Stomach (tissue), 9 donors: ENCODE results near the gene PCSK4. TPM values are rescaled to one million over a fixed set of nuclear protein-coding genes. Genes with fewer than 3 reads are reported as not detected.
"Not testable (repeated sequence)": the region's sequence is repeated elsewhere in the genome, so short reads cannot be mapped to it uniquely, and the experiment has no call there.

ENCODE experiments used
- DNase-seq, 2 donors: peaks; one replicate each; pipeline versions ENCODE4 v3.0.0 to v3.0.0-alpha.2; 2013 to 2019
- H3K27ac ChIP-seq, 5 donors: fragments of 200-600 bp in 4 of 5; sonication (generic) in 4 of 5; one replicate each; pipeline ENCODE4 v1.5.1; 2013 to 2019; ENCODE audit warnings: mild to moderate bottlenecking in 1 of 5, moderate library complexity in 1 of 5
- H3K27me3 ChIP-seq, 3 donors: fragments of 200-600 bp; sonication (generic); one replicate each; pipeline ENCODE4 v1.5.1; 2017 to 2019; ENCODE audit warnings: mixed run types in 1 of 3
- H3K36me3 ChIP-seq, 4 donors: fragments of 200-600 bp; sonication (generic); 1 replicate in 3 of 4; 2 replicates in 1 of 4; pipeline ENCODE4 v1.5.1; 2016 to 2019
- H3K4me1 ChIP-seq, 4 donors: fragments of 200-600 bp; sonication (generic); one replicate each; pipeline ENCODE4 v1.5.1; 2016 to 2019
- H3K4me3 ChIP-seq, 4 donors: fragments of 200-600 bp; sonication (generic) in 3 of 4; one replicate each; pipeline ENCODE4 v1.5.1; 2016 to 2019; ENCODE audit warnings: mild to moderate bottlenecking in 1 of 4
- H3K9me3 ChIP-seq, 4 donors: fragments of 200-600 bp; sonication (generic); one replicate each; pipeline ENCODE4 v1.5.1; 2016 to 2019
- EP300 ChIP-seq: sonication (generic); formaldehyde crosslinking; IDR thresholded peaks from one replicate; pipeline ENCODE4 v1.6.1; 2017; ENCODE audit warnings: antibody characterized with exemption
- POLR2A ChIP-seq, 4 donors: fragments of 450-650 bp; IDR thresholded peaks; one replicate each; pipeline ENCODE4 v1.6.1; 2016; ENCODE audit warnings: antibody characterized with exemption in 4 of 4, control low read depth in 2 of 4, mild to moderate bottlenecking in 1 of 4, moderate library complexity in 1 of 4
- POLR2AphosphoS5 ChIP-seq, 3 donors: sonication (generic); formaldehyde crosslinking; IDR thresholded peaks; one replicate each; pipeline ENCODE4 v1.6.1; 2016; ENCODE audit warnings: antibody characterized with exemption in 3 of 3
- WGBS, 5 donors: extraction: QIAGEN DNeasy Blood & Tissue Kit in 3 of 5; methylation state at CpG; one replicate each; pipeline versions ENCODE4 v1.1.5 to v1.1.7; 2013 to 2018; 5-methylcytosine and 5-hydroxymethylcytosine counted together
- intact Hi-C: fragments of 100-400 bp; cut with DNase I; formaldehyde crosslinking; loops from one replicate; pipeline ENCODE4 v1.15.1; 2023; ENCODE audit warnings: low total_unique reads
- polyA plus RNA-seq, 3 donors: library from polyadenylated mRNA; stranded (reverse); fragments of 200-250 nt; gene quantifications; one replicate each; pipeline ENCODE4 v1.2.3, GENCODE V29; 2013
- total RNA-seq, 5 donors: library from RNA; depleted of rRNA; stranded (reverse); fragments of >200 nt; gene quantifications; one replicate each; pipeline versions ENCODE4 v1.1.0 to v1.2.3, GENCODE V29; 2014 to 2016
- TF ChIP-seq, protein P1 (sequence below), 7 experiments: fragments of 450-650 bp in 4 of 7; fragments of 200-600 bp in 3 of 7; sonication (generic) in 3 of 7; IDR thresholded peaks; one replicate each; pipeline ENCODE4 v1.5.1; 2016 to 2019; ENCODE audit warnings: antibody characterized with exemption in 7 of 7, control low read depth in 2 of 7, mild to moderate bottlenecking in 1 of 7
- donor health status: healthy with polysubstance abuse.
- donor health status: Bipolar disorder and iron deficiency.
- donor health status: healthy.

The PCSK4 gene
- total and polyA plus RNA-seq, 8 donors, result 1.7 to 26.8 (median 4.1) TPM; not detected in 2

- H3K36me3 ChIP-seq, result no peaks in the 10 kb centered on the region
- WGBS, 5 donors, result 50 to 72% (median 65%) methylated on average over 9 to 18 of the region's 18 CpGs
- TF ChIP-seq POLR2A (IDR thresholded peaks at IDR 0.05) (no peak), EP300 (no peak), POLR2AphosphoS5 (IDR thresholded peaks at IDR 0.05) (no peak)
- TF ChIP-seq, protein P1, sequence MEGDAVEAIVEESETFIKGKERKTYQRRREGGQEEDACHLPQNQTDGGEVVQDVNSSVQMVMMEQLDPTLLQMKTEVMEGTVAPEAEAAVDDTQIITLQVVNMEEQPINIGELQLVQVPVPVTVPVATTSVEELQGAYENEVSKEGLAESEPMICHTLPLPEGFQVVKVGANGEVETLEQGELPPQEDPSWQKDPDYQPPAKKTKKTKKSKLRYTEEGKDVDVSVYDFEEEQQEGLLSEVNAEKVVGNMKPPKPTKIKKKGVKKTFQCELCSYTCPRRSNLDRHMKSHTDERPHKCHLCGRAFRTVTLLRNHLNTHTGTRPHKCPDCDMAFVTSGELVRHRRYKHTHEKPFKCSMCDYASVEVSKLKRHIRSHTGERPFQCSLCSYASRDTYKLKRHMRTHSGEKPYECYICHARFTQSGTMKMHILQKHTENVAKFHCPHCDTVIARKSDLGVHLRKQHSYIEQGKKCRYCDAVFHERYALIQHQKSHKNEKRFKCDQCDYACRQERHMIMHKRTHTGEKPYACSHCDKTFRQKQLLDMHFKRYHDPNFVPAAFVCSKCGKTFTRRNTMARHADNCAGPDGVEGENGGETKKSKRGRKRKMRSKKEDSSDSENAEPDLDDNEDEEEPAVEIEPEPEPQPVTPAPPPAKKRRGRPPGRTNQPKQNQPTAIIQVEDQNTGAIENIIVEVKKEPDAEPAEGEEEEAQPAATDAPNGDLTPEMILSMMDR (IDR thresholded peaks at IDR 0.05), result no peak
- peaks cover 0 to 15% (median 10%) of the 10 kb centered on the region in 4 donors for H3K4me1 ChIP-seq
- intact Hi-C loops, result no loop called here
- no peaks in the 10 kb centered on the region for H3K9me3 ChIP-seq
- no peak overlapping the region for H3K4me3 ChIP-seq
- no peak for DNase-seq
- H3K27me3 ChIP-seq, result peaks cover 7 to 87% (median 46%) of the 10 kb centered on the region in 3 donors
- no peak overlapping the region for H3K27ac ChIP-seq
Measured at GRCh38 chr19:1522838-1523237, 32.7 kb upstream of the PCSK4 start.

GRCh38 chr19:1522061-1522460 is 31.9 kb upstream of the PCSK4 start:
- 60 to 71% (median 67%) methylated on average over 10 of the region's 10 CpGs for WGBS, 5 donors

GRCh38 chr19:1521636-1522035 is 31.5 kb upstream of the PCSK4 start:
- TF ChIP-seq, protein P1 (IDR thresholded peaks at IDR 0.05), result no peak
- TF ChIP-seq EP300 (no peak), POLR2AphosphoS5 (IDR thresholded peaks at IDR 0.05) (no peak), POLR2A (IDR thresholded peaks at IDR 0.05) (no peak)
- Histone ChIP-seq H3K4me1 (peaks cover 0 to 15% (median 10%) of the 10 kb centered on the region in 4 donors), H3K9me3 (no peaks in the 10 kb centered on the region), H3K36me3 (no peaks in the 10 kb centered on the region), H3K4me3 (no peak overlapping the region), H3K27ac (no peak overlapping the region), H3K27me3 (peaks cover 7 to 79% (median 41%) of the 10 kb centered on the region in 3 donors)
- DNase-seq, result no peak
- WGBS, 5 donors, result 62 to 75% (median 67%) methylated on average over 13 to 14 of the region's 14 CpGs
- intact Hi-C loops, result no loop called here

More at GRCh38 chr19:1522061-1522460, 31.9 kb upstream of the PCSK4 start:
- no peak for DNase-seq
- H3K9me3 ChIP-seq, result no peaks in the 10 kb centered on the region
- TF ChIP-seq EP300, result no peak
- TF ChIP-seq, protein P1 (IDR thresholded peaks at IDR 0.05), result no peak
- no peak for TF ChIP-seq POLR2A (IDR thresholded peaks at IDR 0.05)
- TF ChIP-seq POLR2AphosphoS5 (IDR thresholded peaks at IDR 0.05), result no peak
- no peaks in the 10 kb centered on the region for H3K36me3 ChIP-seq
- H3K4me3 ChIP-seq, result no peak overlapping the region
- intact Hi-C loops, result no loop called here
- peaks cover 0 to 15% (median 10%) of the 10 kb centered on the region in 4 donors for H3K4me1 ChIP-seq
- H3K27me3 ChIP-seq, result peaks cover 7 to 79% (median 43%) of the 10 kb centered on the region in 3 donors
- no peak overlapping the region for H3K27ac ChIP-seq

DNA sequence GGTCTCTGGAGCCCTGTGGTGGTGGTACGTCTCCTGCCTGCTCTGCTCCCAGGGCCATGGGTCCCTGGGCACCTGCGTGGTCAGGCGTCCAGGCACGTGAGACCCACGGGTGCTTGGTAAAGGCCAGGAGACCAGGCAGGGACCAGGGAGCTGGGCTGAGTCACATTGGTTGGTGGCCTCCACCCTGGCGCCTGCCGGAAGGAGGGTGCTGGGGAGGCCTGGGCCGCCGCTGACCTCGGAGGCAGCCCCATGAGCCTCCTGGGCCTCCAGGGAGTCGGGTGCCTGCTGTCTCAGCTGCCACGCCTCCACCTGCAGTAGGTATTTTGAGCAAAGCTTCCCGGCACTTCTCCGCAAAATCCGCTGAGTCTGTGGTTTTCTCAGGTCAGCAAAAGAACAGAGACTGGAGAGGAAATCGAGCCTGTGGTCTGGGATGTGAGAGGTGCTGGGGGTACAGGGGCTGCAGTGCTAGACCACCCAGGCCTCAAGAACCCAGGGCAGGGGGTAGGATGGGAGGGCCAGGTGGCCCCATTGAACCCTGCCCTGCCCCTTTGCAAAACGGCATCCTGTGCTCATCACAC is 30.1 kb upstream of the PCSK4 start:
- intact Hi-C loops, result no loop called here
- H3K27ac ChIP-seq, result no peak overlapping the region
- no peaks in the 10 kb centered on the region for H3K36me3 ChIP-seq
- no peak for DNase-seq
- H3K4me3 ChIP-seq, result no peak overlapping the region
- peaks cover 7 to 76% (median 27%) of the 10 kb centered on the region in 3 donors for H3K27me3 ChIP-seq
- TF ChIP-seq, protein P1 (IDR thresholded peaks at IDR 0.05), result no peak
- TF ChIP-seq POLR2A (IDR thresholded peaks at IDR 0.05) (no peak), POLR2AphosphoS5 (IDR thresholded peaks at IDR 0.05) (no peak)
- peaks cover 0 to 15% (median 10%) of the 10 kb centered on the region in 4 donors for H3K4me1 ChIP-seq
- 70 to 77% (median 73%) methylated on average over 12 to 17 of the region's 17 CpGs for WGBS, 5 donors
- H3K9me3 ChIP-seq, result no peaks in the 10 kb centered on the region

DNA sequence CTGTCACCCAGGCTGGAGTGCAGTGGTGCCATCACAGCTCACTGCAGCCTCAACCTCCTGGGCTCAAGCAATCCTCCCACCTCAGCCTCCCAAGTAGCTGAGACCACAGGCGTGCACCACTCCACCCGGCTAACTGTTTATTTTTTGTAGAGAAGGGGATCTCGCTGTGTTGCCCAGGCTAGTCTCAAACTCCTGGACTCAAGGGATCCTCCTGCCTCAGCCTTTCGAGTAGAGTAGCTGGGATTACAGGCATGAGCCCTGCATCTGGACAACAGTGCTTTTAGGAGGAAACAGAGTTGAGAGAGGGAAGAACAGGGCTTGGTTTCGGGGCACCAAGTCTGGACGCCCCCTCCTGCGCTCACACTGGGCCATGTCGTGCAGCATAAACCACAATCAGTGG is 29.7 kb upstream of the PCSK4 start:
- H3K36me3 ChIP-seq, DNase-seq, H3K27ac ChIP-seq, H3K4me3 ChIP-seq, H3K9me3 ChIP-seq, intact Hi-C loops: not testable (repeated sequence)
- Histone ChIP-seq H3K4me1 (peaks cover 0 to 13% (median 10%) of the 10 kb centered on the region in 4 donors), H3K27me3 (peaks cover 2 to 76% (median 22%) of the 10 kb centered on the region in 3 donors)
- 80 to 88% (median 81%) methylated on average over 4 to 8 of the region's 8 CpGs for WGBS, 5 donors
